Ovary (tissue), 3 donors: ENCODE data around the gene SPDYE17.
"Not testable (repeated sequence)": the region's sequence is repeated elsewhere in the genome, so short reads cannot be mapped to it uniquely, and the experiment has no call there.

Source experiments
- CTCF ChIP-seq, 3 donors: fragments of 450-650 bp in 2 of 3; fragments of 200-600 bp in 1 of 3; IDR thresholded peaks; one replicate each; pipeline versions ENCODE4 v1.5.1 to v1.8.0; 2016 to 2022; ENCODE audit warnings: antibody characterized with exemption in 3 of 3, mild to moderate bottlenecking in 1 of 3
- EP300 ChIP-seq: sonication (generic); formaldehyde crosslinking; IDR thresholded peaks from one replicate; pipeline ENCODE4 v1.6.1; 2017; ENCODE audit warnings: antibody characterized with exemption
- POLR2A ChIP-seq: fragments of 450-650 bp; IDR thresholded peaks from one replicate; pipeline ENCODE4 v1.6.1; 2017; ENCODE audit warnings: antibody characterized with exemption, mild to moderate bottlenecking, moderate library complexity
- donor health status: DM: no; HTN: no; CAD: no.

- TF ChIP-seq CTCF (IDR thresholded peaks at IDR 0.05); EP300; POLR2A: not testable (repeated sequence)
These were observed 50.8 kb downstream of the SPDYE17 start for GRCh38 chr7:76981187-76981970.
